ENCODE measurements around the gene MAMSTR. TPM values are rescaled to one million over a fixed set of nuclear protein-coding genes. Genes with fewer than 3 reads are reported as not detected.
A peak's percentile ranks its signal among the peaks of the same experiment; 100 is the strongest.
"Not testable (repeated sequence)": the region's sequence is repeated elsewhere in the genome, so short reads cannot be mapped to it uniquely, and the experiment has no call there.

The MAMSTR gene
- total RNA-seq, 1 donor from 2014 or later, result 0.78 TPM

DNA sequence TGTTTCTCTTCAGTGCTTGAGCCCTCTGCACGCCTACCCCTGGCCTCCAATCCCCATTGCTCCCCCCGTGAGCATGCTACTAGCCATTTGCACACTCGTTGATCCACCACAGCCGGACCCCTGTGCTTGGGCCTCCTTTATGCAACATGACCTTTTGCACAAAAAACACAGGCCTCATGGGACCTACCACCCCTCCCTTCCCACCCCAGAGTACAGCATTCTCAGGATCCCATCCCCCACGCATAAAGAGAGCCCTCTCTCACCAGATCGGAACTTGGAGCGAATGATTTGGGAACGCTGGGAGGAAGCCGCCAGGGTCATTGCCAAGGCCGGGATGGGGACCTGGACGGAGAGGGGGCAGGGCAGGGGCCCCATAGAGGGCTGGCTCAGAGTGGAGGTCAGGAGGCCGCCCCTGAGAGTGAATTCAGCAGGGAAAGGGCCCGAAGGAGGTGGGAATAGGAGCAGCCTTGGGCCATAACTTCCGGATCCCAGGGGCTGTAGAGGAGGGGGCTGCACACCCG is 754 bp downstream of the MAMSTR start:
- Mint-ChIP-seq H3K4me3 (no peak overlapping the region), H3K27ac (no peak overlapping the region), H3K36me3 (ENCODE audit: low read depth) (peaks cover 3% of the 10 kb centered on the region), H3K27me3 (no peaks in the 10 kb centered on the region), H3K4me1 (peaks cover 27% of the 10 kb centered on the region), H3K9me3 (no peaks in the 10 kb centered on the region)
- no peak for TF ChIP-seq CTCF (IDR thresholded peaks at IDR 0.05)
- DNase-seq (no peak), ATAC-seq (ENCODE audit: low read depth) (no peak)
- ChIA-PET CTCF (no interaction called here), POLR2A (interaction anchor here (0.7 kb wide), 1 partner anchor 14 kb away, joined by 6 read pairs; no protein-coding TSS in a partner anchor)
- intact Hi-C loops (cut with micrococcal nuclease), result no loop called here

GRCh38 chr19:48718106-48718505 is 1.4 kb downstream of the MAMSTR start:
- peaks cover 32% of the 10 kb centered on the region for H3K4me1 Mint-ChIP-seq
- ATAC-seq (ENCODE audit: low read depth); H3K9me3 Mint-ChIP-seq; H3K27me3 Mint-ChIP-seq; H3K4me3 Mint-ChIP-seq; H3K36me3 Mint-ChIP-seq (ENCODE audit: low read depth); H3K27ac Mint-ChIP-seq; intact Hi-C loops (cut with micrococcal nuclease); DNase-seq; CTCF ChIA-PET: not testable (repeated sequence)
- POLR2A ChIA-PET, result interaction anchor here (0.7 kb wide), 1 partner anchor 13 kb away, joined by 6 read pairs; no protein-coding TSS in a partner anchor

DNA sequence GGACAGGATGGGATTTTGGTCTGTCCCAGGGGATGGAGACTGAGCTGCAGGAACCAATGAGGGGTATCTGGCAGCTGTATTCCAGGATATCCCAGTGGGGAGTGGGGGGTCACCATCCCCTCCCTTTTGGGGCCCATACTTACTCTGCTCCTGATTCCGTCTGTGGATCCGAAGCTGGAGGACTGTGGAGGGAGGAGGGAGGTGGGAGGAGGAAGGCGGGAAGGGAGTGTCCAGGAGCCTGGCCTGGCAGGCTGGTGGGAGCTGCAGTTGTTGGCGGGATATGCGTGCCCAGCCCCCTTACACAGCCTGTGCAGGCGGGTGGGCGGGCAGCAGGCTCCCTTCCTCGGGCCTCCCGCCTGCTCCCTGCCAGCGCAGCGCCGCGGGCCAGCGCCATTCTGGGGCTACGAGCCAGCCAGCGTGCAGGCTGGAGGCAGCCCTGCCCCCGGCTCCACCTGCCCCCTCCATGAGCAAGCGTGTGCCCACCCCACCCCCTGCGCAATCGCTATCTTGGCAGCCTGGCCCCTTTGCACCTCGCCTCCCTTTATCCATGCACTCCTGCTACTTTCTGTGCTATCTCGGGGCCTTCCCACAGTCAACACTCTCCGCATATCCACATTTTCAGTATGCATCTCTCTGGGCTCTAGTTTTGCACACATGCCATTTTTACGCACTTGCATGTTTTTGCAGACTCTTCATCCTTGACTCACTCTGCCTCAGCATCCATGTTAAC is 2.8 kb downstream of the MAMSTR start:
- Mint-ChIP-seq H3K36me3 (ENCODE audit: low read depth) (peaks cover 3% of the 10 kb centered on the region), H3K9me3 (no peaks in the 10 kb centered on the region), H3K27ac (no peak overlapping the region), H3K4me3 (no peak overlapping the region), H3K4me1 (peaks cover 35% of the 10 kb centered on the region), H3K27me3 (no peaks in the 10 kb centered on the region)
- POLR2A ChIA-PET, result interaction anchor here (0.5 to 1.3 kb wide), 2 partner anchors 8 to 1626 kb away, joined by 5 to 7 read pairs; no protein-coding TSS in a partner anchor
- ATAC-seq (ENCODE audit: low read depth) (no peak), DNase-seq (no peak)
- CTCF ChIA-PET, result no interaction called here
- intact Hi-C loops (cut with micrococcal nuclease), result no loop called here
- TF ChIP-seq CTCF (IDR thresholded peaks at IDR 0.05), result no peak

DNA sequence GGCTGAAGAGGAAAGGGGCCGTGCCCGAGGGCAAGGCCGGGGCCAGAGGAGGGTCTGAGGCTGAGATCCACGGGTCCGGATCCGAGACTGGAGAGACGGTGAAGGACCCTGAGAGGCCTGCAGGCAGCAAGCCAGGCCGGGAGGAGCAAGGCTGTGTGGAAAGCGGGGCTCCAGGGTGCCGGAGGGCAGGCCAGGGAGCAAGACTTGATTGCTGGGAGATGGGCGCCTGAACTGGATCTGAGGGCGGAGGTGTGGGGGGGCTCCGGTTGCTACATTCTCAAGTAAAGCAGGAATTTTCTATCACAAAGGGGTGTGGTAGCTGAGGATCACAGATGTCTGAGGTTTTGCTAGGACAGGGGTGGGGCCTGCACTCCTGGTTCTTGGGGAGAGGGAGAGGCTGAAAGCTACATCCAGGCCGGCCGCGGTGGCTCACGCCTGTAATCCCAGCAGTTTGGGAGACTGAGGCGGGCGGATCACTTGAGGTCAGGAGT is 3.8 kb downstream of the MAMSTR start:
- CTCF ChIA-PET, result no interaction called here
- POLR2A ChIA-PET, result interaction anchor here (0.9 to 1.3 kb wide), 2 partner anchors 9 to 11 kb away, joined by 4 to 7 read pairs; no protein-coding TSS in a partner anchor
- ATAC-seq (ENCODE audit: low read depth) (no peak), DNase-seq (no peak)
- Mint-ChIP-seq H3K36me3 (ENCODE audit: low read depth) (peaks cover under 1% of the 10 kb centered on the region), H3K27me3 (no peaks in the 10 kb centered on the region), H3K4me1 (peaks cover 28% of the 10 kb centered on the region), H3K4me3 (peak overlapping the region; percentile 11), H3K9me3 (no peaks in the 10 kb centered on the region), H3K27ac (peak overlapping the region; percentile 50)
- no peak for TF ChIP-seq CTCF (IDR thresholded peaks at IDR 0.05)
- intact Hi-C loops (cut with micrococcal nuclease), result loop anchor here (2.0 kb wide), 1 partner anchor 55 kb away; no protein-coding TSS in a partner anchor

- Mint-ChIP-seq H3K36me3 (ENCODE audit: low read depth) (no peaks in the 10 kb centered on the region), H3K27ac (peak overlapping the region; percentile 77), H3K9me3 (no peaks in the 10 kb centered on the region), H3K27me3 (no peaks in the 10 kb centered on the region), H3K4me1 (peaks cover 25% of the 10 kb centered on the region), H3K4me3 (peak overlapping the region; percentile 81)
- ATAC-seq (ENCODE audit: low read depth) (no peak), DNase-seq (no peak)
- POLR2A ChIA-PET, result interaction anchor here (0.6 to 2.2 kb wide), 7 partner anchors 10 to 78 kb away, joined by 3 to 13 read pairs (median 6); partner anchors contain the start of gene DBP
- CTCF ChIA-PET, result no interaction called here
- intact Hi-C loops (cut with micrococcal nuclease), result loop anchor here (1.0 to 5.0 kb wide), 8 partner anchors 10 to 927 kb away; partner anchors contain the start of genes CA11, DBP, RRAS and SCAF1
- no peak for TF ChIP-seq CTCF (IDR thresholded peaks at IDR 0.05)
These were observed 4.5 kb downstream of the MAMSTR start for GRCh38 chr19:48714759-48715675.

All from activated B cell treated with CpG ODN at 0.5 μM for 24 hours (primary cell).